ENCODE results near the gene BANP.
"Not testable (repeated sequence)": the region's sequence is repeated elsewhere in the genome, so short reads cannot be mapped to it uniquely, and the experiment has no call there.

The BANP gene

DNA sequence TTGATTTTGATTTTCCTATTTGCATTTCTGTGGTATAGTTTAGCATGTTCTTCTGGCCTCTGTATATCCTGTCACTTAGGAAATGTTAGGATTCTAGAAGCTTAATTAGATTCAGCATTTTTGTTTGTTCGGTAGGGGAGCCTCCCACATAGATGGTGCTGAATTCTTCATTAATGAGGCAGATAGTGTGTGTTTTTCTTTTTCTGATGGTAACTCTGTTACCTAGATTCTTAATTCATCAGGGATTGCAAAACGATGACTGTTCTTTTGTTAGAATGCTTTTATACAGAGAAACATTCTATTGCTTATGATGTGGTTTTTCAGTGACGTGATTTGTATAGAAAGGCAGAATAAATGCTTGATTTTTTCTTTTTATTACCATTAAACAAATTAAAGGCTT, 19.0 kb downstream of the BANP start:
- no peak for DNase-seq

GRCh38 chr16:87971933-87972332, 20.7 kb downstream of the BANP start:
- no peak for DNase-seq

DNA sequence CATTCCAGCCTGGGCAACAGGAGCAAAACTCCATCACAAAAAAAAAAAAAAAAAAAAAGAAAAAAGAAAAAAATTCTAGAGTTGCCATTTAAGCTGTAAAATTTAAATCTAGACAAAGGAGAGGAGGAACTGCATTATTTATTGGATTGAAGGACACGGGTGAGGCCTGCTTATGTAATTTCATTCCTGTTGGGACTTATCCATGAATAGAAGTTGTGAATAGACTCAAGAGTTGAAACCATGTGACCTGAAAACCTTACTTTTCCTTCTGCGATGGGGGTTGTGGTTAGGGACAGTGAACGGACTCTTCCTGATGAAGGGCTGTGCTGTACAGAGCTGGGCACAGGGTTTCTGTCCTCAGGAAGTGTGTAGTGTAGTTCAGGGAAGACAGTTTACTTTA, 22.5 kb downstream of the BANP start:
- DNase-seq, result no peak

DNA sequence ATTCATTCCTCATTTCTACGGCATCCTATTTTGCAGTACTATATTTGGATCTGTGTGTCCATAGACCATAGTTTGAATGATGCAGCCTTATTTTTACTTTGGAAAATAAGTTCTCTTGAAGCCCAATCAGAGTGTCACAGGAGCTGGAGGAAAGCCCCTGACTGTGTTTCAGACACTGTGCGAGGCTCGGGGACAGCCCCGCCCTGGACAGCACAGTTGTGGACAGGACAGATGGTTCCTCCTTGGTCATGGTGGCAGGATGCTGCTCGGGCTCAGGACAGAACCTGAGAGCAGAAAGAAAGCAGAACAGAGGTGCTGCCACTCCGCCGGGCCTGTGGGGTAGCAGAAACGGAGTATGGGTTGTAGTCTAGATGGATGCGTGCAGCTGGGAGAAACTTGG, 22.9 kb downstream of the BANP start:
- DNase-seq, result no peak

- DNase-seq, result no peak
Measured at GRCh38 chr16:87976665-87977064, 25.4 kb downstream of the BANP start.

GRCh38 chr16:87978127-87978526, 26.9 kb downstream of the BANP start:
- DNase-seq, result no peak

DNA sequence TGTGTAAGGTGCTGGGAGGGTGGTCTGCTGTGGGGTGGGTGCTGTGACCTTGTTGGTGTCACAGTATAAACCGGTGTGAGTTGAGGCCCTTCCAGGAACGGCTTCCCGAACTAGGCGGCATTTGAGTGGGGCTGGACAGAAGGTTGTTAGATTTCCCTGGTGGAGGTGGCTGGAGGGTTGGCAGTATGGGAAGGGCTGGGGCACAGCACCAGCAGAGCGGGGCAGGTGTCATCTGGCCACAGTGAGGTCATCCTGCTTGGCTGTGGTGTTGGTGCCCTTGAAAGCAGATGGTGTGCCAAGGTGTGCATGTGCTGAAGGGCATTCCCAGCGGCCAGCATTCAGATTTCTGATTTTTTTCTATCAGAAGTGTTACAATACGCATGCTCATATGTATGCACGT, 28.1 kb downstream of the BANP start:
- peak in 1 of 2 experiments; percentile 6 for DNase-seq

DNA sequence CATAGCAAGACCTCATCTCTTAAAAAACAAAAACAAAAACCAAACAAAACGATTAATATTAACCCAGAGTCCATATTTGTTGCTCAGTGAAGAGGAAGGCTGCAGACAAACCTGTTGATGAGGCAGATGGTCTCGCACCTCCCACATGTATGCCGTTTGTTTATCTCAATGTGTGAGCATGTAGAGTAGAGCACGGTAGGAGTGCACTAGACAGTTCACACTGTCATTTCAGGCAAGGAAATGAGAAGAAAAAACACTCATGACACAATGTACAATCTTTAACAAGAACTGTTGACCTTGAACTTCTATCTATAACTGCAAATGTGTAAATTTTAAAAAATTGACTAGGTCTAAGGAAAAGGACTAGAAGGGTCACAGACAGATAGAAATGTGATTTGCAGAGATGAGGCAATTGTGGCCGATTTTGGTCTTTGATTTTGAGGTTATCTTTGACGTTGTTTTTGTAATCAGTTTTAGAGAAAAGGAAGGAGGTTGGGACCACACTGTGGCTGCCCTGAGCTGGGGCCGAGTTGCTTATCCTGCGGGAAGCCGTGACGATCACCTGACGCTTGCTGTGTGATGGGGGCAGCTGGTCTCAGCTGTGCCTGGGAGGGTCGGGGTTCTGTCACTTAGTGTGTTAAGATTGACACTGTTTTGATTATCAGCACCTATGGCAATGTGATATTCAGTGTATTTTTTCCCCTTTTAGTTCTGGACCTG, 28.8 kb downstream of the BANP start:
- DNase-seq, result peak in 1 of 2 experiments; percentile 33

- DNase-seq, result not testable (repeated sequence)
Measured at GRCh38 chr16:87981376-87981775, 30.1 kb downstream of the BANP start.

DNA sequence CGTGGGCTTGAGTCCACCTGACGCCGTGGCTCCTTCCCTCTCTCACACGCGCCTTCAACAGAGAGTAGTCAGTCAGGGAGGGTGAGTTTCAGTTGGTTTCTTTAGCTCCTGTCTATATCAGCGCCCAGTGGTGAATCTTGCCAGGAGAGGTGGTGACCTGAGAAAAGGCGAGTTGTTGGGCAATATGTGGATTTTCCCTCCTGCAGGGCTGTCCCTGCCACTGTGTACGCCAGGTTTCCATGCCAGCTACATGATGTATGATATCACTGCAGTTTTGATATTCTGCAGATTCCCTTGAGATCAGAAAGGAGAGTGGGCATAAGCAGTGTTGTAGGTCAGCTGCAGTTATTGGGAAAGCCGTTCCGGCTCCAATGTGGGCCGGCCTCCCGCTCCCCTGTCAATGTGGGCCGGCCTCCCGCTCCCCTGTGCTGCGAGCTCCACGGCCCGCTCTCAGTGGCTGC, 31.4 kb downstream of the BANP start:
- no peak for DNase-seq

- DNase-seq, result peak; percentile 2 to 30
Measured at GRCh38 chr16:87983072-87983736, 32.0 kb downstream of the BANP start.

DNA sequence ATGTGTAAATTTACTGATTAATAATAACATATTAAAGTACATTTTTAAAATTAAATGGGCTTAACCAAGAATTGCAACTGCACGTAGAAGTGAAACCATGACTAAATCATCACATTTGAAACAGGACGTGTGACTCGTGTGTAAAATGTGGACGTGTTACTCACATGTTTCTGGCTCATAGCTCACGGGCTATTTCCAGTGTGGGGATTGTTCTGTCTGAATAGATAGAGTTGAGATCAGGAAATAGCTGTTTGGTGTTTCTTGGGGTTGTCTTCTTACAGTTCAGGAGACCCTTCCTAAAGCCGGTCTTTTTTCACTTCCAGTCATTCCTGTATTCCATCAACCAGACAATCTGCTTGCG, 32.5 kb downstream of the BANP start:
- DNase-seq, result not testable (repeated sequence)

- DNase-seq, result not testable (repeated sequence)
Measured at GRCh38 chr16:87984180-87984579, 32.9 kb downstream of the BANP start.

DNA sequence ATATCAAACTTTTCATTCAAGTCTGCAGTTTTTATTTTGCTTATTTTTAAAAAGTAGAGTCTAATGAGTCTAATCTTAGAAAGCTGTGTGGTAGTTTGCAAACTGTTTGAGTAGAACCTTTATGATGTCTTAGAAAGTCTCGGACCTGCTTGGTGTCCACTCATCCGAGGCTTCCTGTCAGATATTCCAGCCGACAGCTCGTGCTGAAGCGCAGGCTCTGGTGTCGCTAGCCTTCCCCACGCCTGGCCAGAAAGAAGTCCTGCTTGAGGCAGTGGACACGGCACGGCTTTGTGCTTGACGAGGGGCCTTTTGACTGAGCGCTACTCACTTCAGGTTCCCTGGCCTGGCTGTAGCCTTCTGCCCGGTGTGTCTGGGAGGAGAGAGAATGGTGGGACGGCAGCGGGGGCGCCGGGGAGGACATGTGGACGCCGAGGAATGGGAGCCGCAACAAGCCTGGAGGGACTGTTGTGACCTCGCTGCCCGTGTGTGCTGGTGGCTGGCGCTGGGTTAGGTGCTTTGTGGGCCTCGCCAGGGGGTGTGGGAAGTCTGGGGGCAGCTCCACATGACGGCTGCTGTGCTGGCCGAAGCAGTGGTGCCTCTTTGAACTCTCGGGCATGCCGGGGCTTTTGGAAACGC, 33.5 kb downstream of the BANP start:
- no peak for DNase-seq

- DNase-seq, result not testable (repeated sequence)
Measured at GRCh38 chr16:87985493-87985892, 34.3 kb downstream of the BANP start.

DNA sequence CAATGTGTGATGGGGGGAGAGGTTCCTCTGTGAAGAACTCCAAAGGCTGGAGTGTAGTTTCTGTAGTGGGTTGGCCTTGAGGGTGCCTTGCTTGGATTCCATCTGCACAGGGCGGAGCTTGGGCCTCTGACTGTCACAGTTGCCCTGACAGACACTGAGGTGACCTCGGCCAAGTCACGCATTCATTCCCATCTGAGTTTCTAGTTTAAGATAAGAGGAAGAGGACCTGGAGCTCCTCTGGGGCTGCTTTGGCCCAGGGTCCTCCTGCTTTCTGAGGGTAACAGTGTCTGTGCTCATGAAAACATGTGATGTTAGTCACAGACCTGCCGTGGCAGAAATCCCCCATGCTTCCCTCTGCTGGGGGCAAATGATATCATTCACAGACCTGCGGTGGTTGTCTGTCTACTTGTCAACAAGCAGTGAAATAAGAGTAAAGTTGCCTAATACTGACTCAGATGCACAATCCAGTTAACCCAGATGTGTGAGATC, 35.2 kb downstream of the BANP start:
- DNase-seq, result peak in 1 of 2 experiments; percentile 34

DNA sequence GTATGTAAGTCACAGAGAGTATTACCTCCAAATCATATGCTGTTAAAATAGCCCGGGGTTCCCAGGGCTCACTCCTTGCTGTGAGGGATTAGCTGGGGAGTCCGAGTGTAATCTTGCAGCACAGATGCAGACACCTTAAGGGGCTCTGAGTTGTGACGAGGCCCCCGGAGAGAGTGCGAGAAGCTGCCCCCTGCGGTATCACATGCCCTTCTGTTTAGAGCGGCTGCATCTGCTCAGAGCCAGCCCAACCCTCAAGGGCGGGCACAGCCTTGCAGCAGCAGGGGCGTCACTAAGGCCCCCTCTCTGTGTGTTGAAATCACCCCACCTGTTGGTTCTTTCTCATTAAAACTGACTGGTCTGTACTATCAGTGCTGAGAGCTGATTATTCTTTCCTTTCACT, 37.4 kb downstream of the BANP start:
- peak; percentile 86 to 96 for DNase-seq

- not testable (repeated sequence) for DNase-seq
Measured at GRCh38 chr16:87990254-87990653, 39.0 kb downstream of the BANP start.

GRCh38 chr16:87992142-87992541, 40.9 kb downstream of the BANP start:
- not testable (repeated sequence) for DNase-seq

DNA sequence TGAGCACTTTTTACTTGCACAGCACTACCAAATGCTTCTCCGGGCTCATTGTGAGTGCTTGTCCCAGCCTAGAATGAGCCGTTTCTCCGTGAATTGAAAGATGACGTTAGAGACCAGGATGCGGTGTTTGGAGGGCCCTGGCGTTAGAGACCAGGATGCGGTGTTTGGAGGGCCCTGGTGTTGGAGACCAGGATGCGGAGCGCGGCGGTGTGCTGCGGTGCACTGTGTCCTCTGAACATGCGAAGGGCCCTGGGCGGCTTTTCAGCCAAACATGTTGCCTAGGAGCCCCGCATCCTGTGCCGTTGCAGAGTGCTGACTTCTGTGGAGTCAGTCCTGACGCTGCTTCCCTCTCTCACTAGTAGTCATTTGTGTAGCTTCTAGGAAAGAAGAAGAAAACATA, 42.7 kb downstream of the BANP start:
- no peak for DNase-seq

- no peak for DNase-seq
Measured at GRCh38 chr16:87995644-87996043, 44.4 kb downstream of the BANP start.

DNA sequence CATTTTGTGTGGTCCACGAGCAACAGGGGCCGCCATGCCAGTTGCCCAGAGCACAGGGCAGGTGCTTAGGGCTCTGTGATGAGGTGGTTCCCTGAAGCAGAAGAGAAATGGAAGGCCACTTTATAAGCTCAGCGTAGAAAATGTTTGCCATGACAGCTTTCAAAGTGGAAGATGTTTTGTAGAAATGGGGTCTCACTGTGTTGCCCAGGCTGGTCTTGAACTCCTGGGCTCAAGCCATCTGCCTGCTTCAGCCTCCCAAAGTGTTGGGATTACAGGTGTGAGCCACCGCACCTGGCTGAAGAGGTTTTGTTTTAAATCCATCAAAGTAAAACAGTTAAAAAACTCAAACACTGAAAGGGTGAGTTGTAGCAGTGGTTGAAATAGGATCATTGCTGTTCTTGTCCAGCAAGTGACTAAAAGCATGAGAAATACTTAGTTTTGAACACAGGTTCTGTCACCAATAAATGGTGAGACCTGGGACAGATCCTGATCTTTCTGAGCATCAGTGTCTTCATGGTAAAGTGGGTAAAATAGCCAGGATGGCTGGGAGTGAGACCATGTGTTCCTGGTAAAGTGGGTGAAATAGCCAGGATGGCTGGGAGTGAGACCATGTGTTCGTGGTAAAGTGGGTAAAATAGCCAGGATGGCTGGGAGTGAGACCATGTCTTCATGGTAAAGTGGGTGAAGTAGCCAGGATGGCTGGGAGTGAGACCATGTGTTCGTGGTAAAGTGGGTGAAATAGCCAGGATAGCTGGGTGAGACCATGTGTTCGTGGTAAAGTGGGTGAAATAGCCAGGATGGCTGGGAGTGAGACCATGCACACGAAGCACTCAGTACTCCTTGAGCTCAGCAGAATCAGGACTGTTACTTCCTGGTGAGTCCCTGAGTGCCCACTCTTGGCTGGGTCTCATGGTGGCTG, 46.0 kb downstream of the BANP start:
- no peak for DNase-seq
